ENCODE data around the gene SYNGR2. TPM values are rescaled to one million over a fixed set of nuclear protein-coding genes. Genes with fewer than 3 reads are reported as not detected.

SYNGR2 gene
- total RNA-seq, 1 experiment from 2014 or later, result 169 TPM

- ChIA-PET CTCF (interaction anchor here (1.7 to 2.9 kb wide), 2 partner anchors 19 to 29 kb away, joined by 4 to 9 read pairs; partner anchors contain the start of genes AFMID and TK1), POLR2A (interaction anchor here (1.0 kb wide), 1 partner anchor 18 kb away, joined by 3 read pairs; the partner anchor contains the start of genes AFMID and TK1)
- no peaks in the 10 kb centered on the region for H3K9me3 Mint-ChIP-seq (ENCODE audit: unreplicated experiment)
Observed at GRCh38 chr17:78205124-78205775, 36.9 kb downstream of the SYNGR2 start.

DNA sequence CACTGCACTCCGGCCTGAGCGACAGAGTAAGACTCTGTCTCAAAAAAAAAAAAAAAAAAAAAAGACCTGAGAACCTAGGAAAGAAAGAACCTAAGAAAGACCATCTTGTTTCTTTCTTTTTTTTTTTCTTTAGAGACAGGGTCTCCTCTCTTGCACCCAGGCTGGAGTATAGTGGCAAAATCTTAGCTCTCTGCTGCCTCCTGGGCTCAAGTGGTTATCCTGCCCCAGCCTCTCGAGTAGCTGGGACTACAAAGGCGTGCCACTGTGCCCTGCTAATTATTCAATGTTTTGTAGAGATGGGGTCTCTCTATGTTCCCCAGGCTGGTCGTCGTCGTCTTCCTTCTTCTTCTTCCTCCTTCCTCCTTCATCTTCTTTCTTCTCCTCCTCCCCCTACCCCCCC, 37.9 kb downstream of the SYNGR2 start:
- TF ChIP-seq, protein P1, sequence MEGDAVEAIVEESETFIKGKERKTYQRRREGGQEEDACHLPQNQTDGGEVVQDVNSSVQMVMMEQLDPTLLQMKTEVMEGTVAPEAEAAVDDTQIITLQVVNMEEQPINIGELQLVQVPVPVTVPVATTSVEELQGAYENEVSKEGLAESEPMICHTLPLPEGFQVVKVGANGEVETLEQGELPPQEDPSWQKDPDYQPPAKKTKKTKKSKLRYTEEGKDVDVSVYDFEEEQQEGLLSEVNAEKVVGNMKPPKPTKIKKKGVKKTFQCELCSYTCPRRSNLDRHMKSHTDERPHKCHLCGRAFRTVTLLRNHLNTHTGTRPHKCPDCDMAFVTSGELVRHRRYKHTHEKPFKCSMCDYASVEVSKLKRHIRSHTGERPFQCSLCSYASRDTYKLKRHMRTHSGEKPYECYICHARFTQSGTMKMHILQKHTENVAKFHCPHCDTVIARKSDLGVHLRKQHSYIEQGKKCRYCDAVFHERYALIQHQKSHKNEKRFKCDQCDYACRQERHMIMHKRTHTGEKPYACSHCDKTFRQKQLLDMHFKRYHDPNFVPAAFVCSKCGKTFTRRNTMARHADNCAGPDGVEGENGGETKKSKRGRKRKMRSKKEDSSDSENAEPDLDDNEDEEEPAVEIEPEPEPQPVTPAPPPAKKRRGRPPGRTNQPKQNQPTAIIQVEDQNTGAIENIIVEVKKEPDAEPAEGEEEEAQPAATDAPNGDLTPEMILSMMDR (IDR thresholded peaks at IDR 0.05; ENCODE audit: insufficient read depth in 1 of 2, low read depth in 1 of 2, low read length in 1 of 2, severe bottlenecking in 1 of 2, unreplicated experiment in 1 of 2), result no peak
- Histone ChIP-seq H3K27me3 (replicated peaks; ENCODE audit: control insufficient read depth, insufficient read depth, low read length) (no peaks in the 10 kb centered on the region), H3K4me1 (no peaks in the 10 kb centered on the region), H3K9me3 (no peaks in the 10 kb centered on the region), H3K4me3 (ENCODE audit: low read depth, low read length) (no peak overlapping the region), H3K36me3 (ENCODE audit: control insufficient read depth, insufficient read depth, low read length) (no peaks in the 10 kb centered on the region; the same call in 1 of the 2 replicates)
- intact Hi-C loops (cut with micrococcal nuclease; ENCODE audit: unreplicated experiment), result no loop called here
- Mint-ChIP-seq H3K27ac (ENCODE audit: unreplicated experiment) (no peak overlapping the region), H3K4me1 (ENCODE audit: low read depth, unreplicated experiment) (no peaks in the 10 kb centered on the region), H3K9me3 (ENCODE audit: unreplicated experiment) (no peaks in the 10 kb centered on the region), H3K4me3 (ENCODE audit: unreplicated experiment) (no peak overlapping the region), H3K27me3 (ENCODE audit: insufficient read depth, unreplicated experiment) (no peaks in the 10 kb centered on the region), H3K36me3 (ENCODE audit: insufficient read depth, unreplicated experiment) (peaks cover 6% of the 10 kb centered on the region)
- POLR2A ChIA-PET, result no interaction called here
- no peak for DNase-seq
- CTCF ChIA-PET, result interaction anchor here (0.7 to 1.7 kb wide), 4 partner anchors 20 to 140 kb away, joined by 4 to 5 read pairs (median 4); partner anchors contain the start of gene TK1
- BruUV-seq (replicated peaks), result no TSS peak

More at GRCh38 chr17:78205124-78205775, 36.9 kb downstream of the SYNGR2 start:
- Histone ChIP-seq H3K27me3 (replicated peaks; ENCODE audit: control insufficient read depth, insufficient read depth, low read length) (no peaks in the 10 kb centered on the region), H3K36me3 (ENCODE audit: control insufficient read depth, insufficient read depth, low read length) (peaks cover 2% of the 10 kb centered on the region), H3K9me3 (no peaks in the 10 kb centered on the region), H3K4me3 (ENCODE audit: low read depth, low read length) (no peak overlapping the region), H3K4me1 (no peaks in the 10 kb centered on the region)
- Mint-ChIP-seq H3K27me3 (ENCODE audit: insufficient read depth, unreplicated experiment) (no peaks in the 10 kb centered on the region), H3K4me1 (ENCODE audit: low read depth, unreplicated experiment) (no peaks in the 10 kb centered on the region), H3K4me3 (ENCODE audit: unreplicated experiment) (no peak overlapping the region), H3K27ac (ENCODE audit: unreplicated experiment) (no peak overlapping the region), H3K36me3 (ENCODE audit: insufficient read depth, unreplicated experiment) (peaks cover 4% of the 10 kb centered on the region)
- BruUV-seq (replicated peaks), result no TSS peak
- TF ChIP-seq, protein P1 (IDR thresholded peaks at IDR 0.05; ENCODE audit: insufficient read depth in 1 of 2, low read depth in 1 of 2, low read length in 1 of 2, severe bottlenecking in 1 of 2, unreplicated experiment in 1 of 2), result no peak
- intact Hi-C loops (cut with micrococcal nuclease; ENCODE audit: unreplicated experiment), result no loop called here
- no peak for DNase-seq

DNA sequence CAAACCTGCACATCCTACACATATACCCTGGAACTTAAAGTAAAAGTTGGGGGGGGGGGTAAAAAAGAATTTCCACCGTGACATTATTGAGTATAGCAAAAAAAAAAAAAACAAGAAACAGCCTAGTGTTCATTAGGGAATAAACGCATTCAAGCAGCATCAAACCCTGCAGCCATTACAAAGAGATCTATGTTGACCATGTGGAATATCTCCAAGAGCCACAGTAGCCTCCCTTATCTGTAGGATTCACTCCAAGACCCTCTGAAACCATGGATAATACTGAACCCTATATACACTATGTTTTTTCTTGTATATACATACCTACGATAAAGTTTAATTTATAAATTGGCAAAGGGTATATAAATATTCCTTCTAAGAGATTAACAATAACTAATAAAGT, 40.1 kb downstream of the SYNGR2 start:
- CTCF ChIA-PET, result no interaction called here
- DNase-seq, result no peak
- H3K27me3 ChIP-seq (replicated peaks; ENCODE audit: control insufficient read depth, insufficient read depth, low read length), result no peaks in the 10 kb centered on the region
- H3K36me3 Mint-ChIP-seq (ENCODE audit: insufficient read depth, unreplicated experiment), result peaks cover 6% of the 10 kb centered on the region
- no peaks in the 10 kb centered on the region for H3K9me3 ChIP-seq
- H3K36me3 ChIP-seq (ENCODE audit: control insufficient read depth, insufficient read depth, low read length), result no peaks in the 10 kb centered on the region; the same call in none of the 2 replicates
- H3K4me1 ChIP-seq, result no peaks in the 10 kb centered on the region
- H3K4me1 Mint-ChIP-seq (ENCODE audit: low read depth, unreplicated experiment), result no peaks in the 10 kb centered on the region
- H3K27ac Mint-ChIP-seq (ENCODE audit: unreplicated experiment), result no peak overlapping the region
- no peak overlapping the region for H3K4me3 Mint-ChIP-seq (ENCODE audit: unreplicated experiment)
- BruUV-seq (replicated peaks), result no TSS peak
- POLR2A ChIA-PET, result interaction anchor here (0.5 kb wide), 1 partner anchor 108 kb away, joined by 8 read pairs; no protein-coding TSS in a partner anchor
- no peak overlapping the region for H3K4me3 ChIP-seq (ENCODE audit: low read depth, low read length)
- no peaks in the 10 kb centered on the region for H3K9me3 Mint-ChIP-seq (ENCODE audit: unreplicated experiment)
- TF ChIP-seq, protein P1 (IDR thresholded peaks at IDR 0.05; ENCODE audit: insufficient read depth in 1 of 2, low read depth in 1 of 2, low read length in 1 of 2, severe bottlenecking in 1 of 2, unreplicated experiment in 1 of 2), result no peak
- intact Hi-C loops (cut with micrococcal nuclease; ENCODE audit: unreplicated experiment), result no loop called here
- no peaks in the 10 kb centered on the region for H3K27me3 Mint-ChIP-seq (ENCODE audit: insufficient read depth, unreplicated experiment)
